Esophagus squamous epithelium (tissue), 4 donors: Measurements from ENCODE around the gene PAK4.

ENCODE experiments used
- POLR2A ChIP-seq, 4 donors: fragments of 450-650 bp; IDR thresholded peaks; one replicate each; pipeline ENCODE4 v1.6.1; 2017; ENCODE audit warnings: antibody characterized with exemption in 4 of 4, mild to moderate bottlenecking in 4 of 4, moderate library complexity in 3 of 4
- TF ChIP-seq, protein P1 (sequence below), 6 experiments: fragments of 450-650 bp in 4 of 6; fragments of 200-600 bp in 2 of 6; sonication (generic) in 2 of 6; IDR thresholded peaks; one replicate each; pipeline ENCODE4 v1.5.1; 2016 to 2019; ENCODE audit warnings: antibody characterized with exemption in 6 of 6, mild to moderate bottlenecking in 4 of 6, moderate library complexity in 4 of 6

DNA sequence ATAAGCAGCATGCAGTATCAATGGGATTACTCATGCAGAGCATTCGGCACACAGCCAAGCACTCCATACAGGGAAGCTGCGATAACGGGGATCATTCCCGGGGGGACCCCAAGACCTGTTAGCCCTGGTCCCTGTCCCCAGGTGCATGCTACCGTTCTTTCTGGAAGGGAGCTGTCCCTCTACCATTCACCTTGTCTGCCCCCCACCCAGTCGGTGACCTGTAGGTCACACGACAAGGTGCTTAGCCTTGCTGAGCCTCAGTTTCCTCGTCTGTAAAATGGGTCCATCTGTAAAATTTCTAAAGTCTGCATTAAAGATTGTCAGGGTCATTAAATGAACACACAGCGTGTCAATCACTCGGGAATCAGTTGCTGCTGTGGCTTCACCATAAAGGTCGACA is 48.3 kb upstream of the PAK4 start:
- TF ChIP-seq POLR2A (IDR thresholded peaks at IDR 0.05): no peak
- TF ChIP-seq, protein P1, sequence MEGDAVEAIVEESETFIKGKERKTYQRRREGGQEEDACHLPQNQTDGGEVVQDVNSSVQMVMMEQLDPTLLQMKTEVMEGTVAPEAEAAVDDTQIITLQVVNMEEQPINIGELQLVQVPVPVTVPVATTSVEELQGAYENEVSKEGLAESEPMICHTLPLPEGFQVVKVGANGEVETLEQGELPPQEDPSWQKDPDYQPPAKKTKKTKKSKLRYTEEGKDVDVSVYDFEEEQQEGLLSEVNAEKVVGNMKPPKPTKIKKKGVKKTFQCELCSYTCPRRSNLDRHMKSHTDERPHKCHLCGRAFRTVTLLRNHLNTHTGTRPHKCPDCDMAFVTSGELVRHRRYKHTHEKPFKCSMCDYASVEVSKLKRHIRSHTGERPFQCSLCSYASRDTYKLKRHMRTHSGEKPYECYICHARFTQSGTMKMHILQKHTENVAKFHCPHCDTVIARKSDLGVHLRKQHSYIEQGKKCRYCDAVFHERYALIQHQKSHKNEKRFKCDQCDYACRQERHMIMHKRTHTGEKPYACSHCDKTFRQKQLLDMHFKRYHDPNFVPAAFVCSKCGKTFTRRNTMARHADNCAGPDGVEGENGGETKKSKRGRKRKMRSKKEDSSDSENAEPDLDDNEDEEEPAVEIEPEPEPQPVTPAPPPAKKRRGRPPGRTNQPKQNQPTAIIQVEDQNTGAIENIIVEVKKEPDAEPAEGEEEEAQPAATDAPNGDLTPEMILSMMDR (IDR thresholded peaks at IDR 0.05): no peak
